Tibial nerve (tissue), 4 donors: ENCODE results near the gene CYP1B1.

Experiments
- EP300 ChIP-seq, 2 donors: sonication (generic); formaldehyde crosslinking; IDR thresholded peaks; one replicate each; pipeline ENCODE4 v1.6.1; 2017; ENCODE audit warnings: antibody characterized with exemption in 2 of 2, mild to moderate bottlenecking in 1 of 2
- POLR2A ChIP-seq, 2 donors: fragments of 450-650 bp; IDR thresholded peaks; one replicate each; pipeline ENCODE4 v1.6.1; 2017; ENCODE audit warnings: antibody characterized with exemption in 2 of 2, mild to moderate bottlenecking in 2 of 2, moderate library complexity in 2 of 2
- TF ChIP-seq, protein P1 (sequence below), 5 experiments: fragments of 200-600 bp in 3 of 5; fragments of 450-650 bp in 2 of 5; sonication (generic) in 3 of 5; IDR thresholded peaks; one replicate each; pipeline ENCODE4 v1.5.1; 2016 to 2019; ENCODE audit warnings: antibody characterized with exemption in 5 of 5, mild to moderate bottlenecking in 3 of 5, moderate library complexity in 2 of 5

DNA sequence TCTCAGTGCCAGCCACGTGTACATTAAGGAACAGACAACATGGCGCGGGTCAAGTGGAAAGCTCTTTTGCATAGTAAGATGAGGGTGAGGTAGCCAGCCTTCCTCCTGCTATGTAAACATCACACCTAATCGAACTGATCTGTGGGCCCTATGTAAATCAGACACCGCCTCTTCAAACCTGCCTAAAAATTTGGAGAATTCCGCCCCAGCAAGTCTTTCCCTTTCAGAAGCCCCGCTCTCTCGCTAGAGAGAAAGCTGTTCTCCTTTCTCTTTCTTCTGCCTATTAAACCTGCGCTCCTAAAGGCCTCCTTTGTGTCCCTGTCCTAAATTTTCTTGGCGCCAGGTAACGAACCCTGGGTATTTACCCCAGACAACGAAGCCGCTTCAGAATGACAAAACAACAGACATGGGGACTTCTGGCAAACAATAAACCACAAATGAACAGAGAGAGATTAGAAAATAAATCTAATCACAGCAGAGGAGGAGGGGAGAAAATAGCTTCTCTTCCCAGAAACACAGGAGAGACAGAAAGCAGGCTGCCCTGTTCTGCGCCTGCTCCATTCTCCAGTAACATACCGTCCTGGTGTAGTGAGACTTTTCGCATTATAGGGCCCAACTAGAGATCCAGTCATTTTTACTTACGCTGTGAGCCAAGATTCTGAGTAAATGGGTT, 31.9 kb upstream of the CYP1B1 start:
- TF ChIP-seq POLR2A (IDR thresholded peaks at IDR 0.05) (no peak), EP300 (IDR thresholded peaks at IDR 0.05) (no peak)
- TF ChIP-seq, protein P1, sequence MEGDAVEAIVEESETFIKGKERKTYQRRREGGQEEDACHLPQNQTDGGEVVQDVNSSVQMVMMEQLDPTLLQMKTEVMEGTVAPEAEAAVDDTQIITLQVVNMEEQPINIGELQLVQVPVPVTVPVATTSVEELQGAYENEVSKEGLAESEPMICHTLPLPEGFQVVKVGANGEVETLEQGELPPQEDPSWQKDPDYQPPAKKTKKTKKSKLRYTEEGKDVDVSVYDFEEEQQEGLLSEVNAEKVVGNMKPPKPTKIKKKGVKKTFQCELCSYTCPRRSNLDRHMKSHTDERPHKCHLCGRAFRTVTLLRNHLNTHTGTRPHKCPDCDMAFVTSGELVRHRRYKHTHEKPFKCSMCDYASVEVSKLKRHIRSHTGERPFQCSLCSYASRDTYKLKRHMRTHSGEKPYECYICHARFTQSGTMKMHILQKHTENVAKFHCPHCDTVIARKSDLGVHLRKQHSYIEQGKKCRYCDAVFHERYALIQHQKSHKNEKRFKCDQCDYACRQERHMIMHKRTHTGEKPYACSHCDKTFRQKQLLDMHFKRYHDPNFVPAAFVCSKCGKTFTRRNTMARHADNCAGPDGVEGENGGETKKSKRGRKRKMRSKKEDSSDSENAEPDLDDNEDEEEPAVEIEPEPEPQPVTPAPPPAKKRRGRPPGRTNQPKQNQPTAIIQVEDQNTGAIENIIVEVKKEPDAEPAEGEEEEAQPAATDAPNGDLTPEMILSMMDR (IDR thresholded peaks at IDR 0.05), result no peak
